Smooth muscle cell (in vitro differentiated cells): Measurements from ENCODE around the gene PHACTR1. TPM values are rescaled to one million over a fixed set of nuclear protein-coding genes. Genes with fewer than 3 reads are reported as not detected.
A peak's percentile ranks its signal among the peaks of the same experiment; 100 is the strongest.

ENCODE experiments used
- DNase-seq: peaks from one replicate; lab custom pipeline; 2025; ENCODE audit not compliant: unreplicated experiment; lab: John Stamatoyannopoulos, UW
- H2AFZ ChIP-seq: fragments of 200-600 bp; sonication (generic); 2 replicates; pipeline ENCODE4 v1.6.0; 2016; ENCODE audit warnings: antibody characterized with exemption, low read depth, mild to moderate bottlenecking
- H3F3A ChIP-seq: fragments of 200-600 bp; sonication (generic); 2 replicates; pipeline ENCODE4 v1.6.0; 2017; ENCODE audit warnings: antibody characterized with exemption, low read depth
- H3K27ac ChIP-seq: fragments of 200-600 bp; sonication (generic); 2 replicates; pipeline ENCODE4 v1.5.1; 2016; ENCODE audit warnings: low read depth, mild to moderate bottlenecking
- H3K27me3 ChIP-seq: fragments of 200-600 bp; sonication (generic); 2 replicates; pipeline ENCODE4 v1.6.1; 2016; ENCODE audit warnings: low read depth, mild to moderate bottlenecking
- H3K36me3 ChIP-seq: fragments of 200-600 bp; sonication (generic); 2 replicates; pipeline ENCODE4 v1.5.1; 2016; ENCODE audit warnings: low read depth
- H3K4me1 ChIP-seq: fragments of 200-600 bp; sonication (generic); 2 replicates; pipeline ENCODE4 v1.5.1; 2016; ENCODE audit warnings: low read depth
- H3K4me2 ChIP-seq: fragments of 200-600 bp; sonication (generic); 2 replicates; pipeline ENCODE4 v1.6.0; 2016; ENCODE audit warnings: mild to moderate bottlenecking
- H3K4me3 ChIP-seq: fragments of 200-600 bp; sonication (generic); 2 replicates; pipeline ENCODE4 v1.5.1; 2016; ENCODE audit warnings: mild to moderate bottlenecking
- H3K79me2 ChIP-seq: fragments of 200-600 bp; sonication (generic); 2 replicates; pipeline ENCODE4 v1.6.0; 2016; ENCODE audit warnings: low read depth, mild to moderate bottlenecking
- H3K9ac ChIP-seq: fragments of 200-600 bp; sonication (generic); 2 replicates; pipeline ENCODE4 v1.6.0; 2016; ENCODE audit warnings: low read depth
- H3K9me3 ChIP-seq: fragments of 200-600 bp; sonication (generic); replicated peaks from 2 replicates; pipeline ENCODE4 v1.5.1; 2016; ENCODE audit warnings: low read depth
- H4K20me1 ChIP-seq: fragments of 200-600 bp; sonication (generic); 2 replicates; pipeline ENCODE4 v1.6.0; 2016; ENCODE audit warnings: low read depth
- WGBS: methylation state at CpG from one replicate; pipeline ENCODE4 v1.1.7; 2016; ENCODE audit warnings: low lambda C conversion rate; 5-methylcytosine and 5-hydroxymethylcytosine counted together
- polyA plus RNA-seq: library from polyadenylated mRNA; unstranded; fragments of >200 nt; fragmentation: Nextera tagmentation; extraction: Ambion mirVana; gene quantifications from 2 replicates; pipeline ENCODE4 v1.2.1, GENCODE V29; 2016
- total RNA-seq: library from RNA; depleted of rRNA; stranded (reverse); fragments of >200 nt; gene quantifications from 2 replicates; pipeline ENCODE4 v1.2.3, GENCODE V29; 2014
- TF ChIP-seq, protein P1 (sequence below): fragments of 200-600 bp; sonication (generic); IDR thresholded peaks from 2 replicates; pipeline ENCODE4 v1.5.1; 2017; ENCODE audit warnings: borderline replicate concordance, mild to moderate bottlenecking, antibody characterized with exemption; ENCODE audit not compliant: insufficient read depth, poor library complexity, severe bottlenecking

Gene PHACTR1
- total and polyA plus RNA-seq, 2 experiments from 2014 or later: 0.09 to 0.67 TPM

DNA sequence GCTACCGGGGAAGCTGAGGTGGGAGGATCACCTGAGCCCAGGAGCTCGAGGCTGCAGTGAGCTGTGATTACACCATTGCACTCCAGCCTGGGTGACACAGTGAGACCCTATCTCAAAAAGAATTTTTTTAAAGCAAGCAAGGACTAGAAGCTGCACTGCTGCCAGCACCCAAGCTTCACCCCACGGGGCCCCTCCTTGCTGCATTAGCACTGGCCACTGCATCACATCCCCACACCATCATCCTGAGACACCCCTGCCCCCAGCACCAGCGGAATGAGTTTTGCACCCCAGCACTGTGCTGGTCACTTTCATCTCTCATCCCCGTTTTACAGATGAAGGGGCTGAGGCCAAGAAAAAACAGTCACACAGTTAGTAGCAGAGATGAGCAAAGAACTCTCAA is 580.8 kb downstream of the PHACTR1 start:
- peaks cover 5% of the 10 kb centered on the region for H3K36me3 ChIP-seq
- H2AFZ ChIP-seq: no peak overlapping the region
- H3K4me3 ChIP-seq: no peak overlapping the region
- H3F3A ChIP-seq: no peaks in the 10 kb centered on the region
- TF ChIP-seq, protein P1, sequence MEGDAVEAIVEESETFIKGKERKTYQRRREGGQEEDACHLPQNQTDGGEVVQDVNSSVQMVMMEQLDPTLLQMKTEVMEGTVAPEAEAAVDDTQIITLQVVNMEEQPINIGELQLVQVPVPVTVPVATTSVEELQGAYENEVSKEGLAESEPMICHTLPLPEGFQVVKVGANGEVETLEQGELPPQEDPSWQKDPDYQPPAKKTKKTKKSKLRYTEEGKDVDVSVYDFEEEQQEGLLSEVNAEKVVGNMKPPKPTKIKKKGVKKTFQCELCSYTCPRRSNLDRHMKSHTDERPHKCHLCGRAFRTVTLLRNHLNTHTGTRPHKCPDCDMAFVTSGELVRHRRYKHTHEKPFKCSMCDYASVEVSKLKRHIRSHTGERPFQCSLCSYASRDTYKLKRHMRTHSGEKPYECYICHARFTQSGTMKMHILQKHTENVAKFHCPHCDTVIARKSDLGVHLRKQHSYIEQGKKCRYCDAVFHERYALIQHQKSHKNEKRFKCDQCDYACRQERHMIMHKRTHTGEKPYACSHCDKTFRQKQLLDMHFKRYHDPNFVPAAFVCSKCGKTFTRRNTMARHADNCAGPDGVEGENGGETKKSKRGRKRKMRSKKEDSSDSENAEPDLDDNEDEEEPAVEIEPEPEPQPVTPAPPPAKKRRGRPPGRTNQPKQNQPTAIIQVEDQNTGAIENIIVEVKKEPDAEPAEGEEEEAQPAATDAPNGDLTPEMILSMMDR: no peak
- H3K9me3 ChIP-seq: no peaks in the 10 kb centered on the region
- H4K20me1 ChIP-seq: no peaks in the 10 kb centered on the region
- H3K4me1 ChIP-seq: no peaks in the 10 kb centered on the region
- no peak for DNase-seq
- H3K27me3 ChIP-seq: no peaks in the 10 kb centered on the region
- 98% methylated on average over 5 of the region's 5 CpGs for WGBS
- H3K79me2 ChIP-seq: no peaks in the 10 kb centered on the region
- no peak overlapping the region for H3K27ac ChIP-seq
- no peak overlapping the region for H3K4me2 ChIP-seq
- H3K9ac ChIP-seq: no peak overlapping the region

DNA sequence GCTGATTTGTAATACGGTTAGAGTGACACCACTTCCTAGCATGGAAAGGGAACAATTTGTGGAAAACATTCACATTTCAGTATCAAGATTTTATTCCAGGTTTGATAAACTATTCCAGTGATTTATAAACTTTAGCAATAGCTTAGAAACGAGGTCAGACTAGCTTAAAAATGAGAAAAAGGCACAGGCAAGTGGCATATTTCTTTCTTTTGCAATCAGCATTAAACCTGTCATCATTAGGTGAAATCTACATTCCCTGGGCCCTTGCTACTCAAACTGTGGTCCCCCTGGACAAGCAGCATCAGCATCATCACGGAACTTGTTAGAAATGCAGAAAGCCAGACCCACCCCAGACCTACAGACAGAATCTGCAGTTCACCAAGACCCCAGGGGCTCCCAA is 581.9 kb downstream of the PHACTR1 start:
- H3K27me3 ChIP-seq: no peaks in the 10 kb centered on the region
- WGBS: 89% methylated on average over 3 of the region's 3 CpGs

DNA sequence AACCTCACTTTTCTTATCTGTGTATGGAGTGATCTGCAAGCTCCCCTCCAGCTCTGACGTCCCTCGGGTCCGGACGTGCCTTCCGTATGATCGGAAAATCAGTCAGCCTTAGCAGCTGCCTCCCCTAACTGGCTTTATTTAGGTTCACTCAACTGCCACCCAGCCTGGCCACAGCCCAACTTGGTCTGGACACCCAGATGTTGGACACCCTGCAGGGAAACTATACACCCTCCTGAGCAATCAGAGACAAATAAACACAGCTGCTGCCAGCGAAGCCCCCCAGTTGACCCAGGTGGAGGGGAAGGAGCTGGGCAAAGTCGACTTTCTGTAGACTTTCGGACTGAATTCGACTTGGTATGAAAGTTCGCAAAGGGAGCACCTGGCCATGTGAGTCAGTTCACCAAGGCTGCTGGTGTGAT is 582.8 kb downstream of the PHACTR1 start:
- H3F3A ChIP-seq: peaks cover 7% of the 10 kb centered on the region
- H3K9ac ChIP-seq: no peak overlapping the region
- no peak for DNase-seq
- peak overlapping the region; percentile 57 for H3K4me2 ChIP-seq
- H3K4me3 ChIP-seq: no peak overlapping the region
- no peaks in the 10 kb centered on the region for H3K79me2 ChIP-seq
- H3K27ac ChIP-seq: peak overlapping the region; percentile 80
- TF ChIP-seq, protein P1: no peak
- H3K36me3 ChIP-seq: peaks cover 5% of the 10 kb centered on the region
- H2AFZ ChIP-seq: no peak overlapping the region
- H3K9me3 ChIP-seq: no peaks in the 10 kb centered on the region
- no peaks in the 10 kb centered on the region for H3K27me3 ChIP-seq
- 95% methylated on average over 11 of the region's 11 CpGs for WGBS
- no peaks in the 10 kb centered on the region for H4K20me1 ChIP-seq
- peaks cover 10% of the 10 kb centered on the region for H3K4me1 ChIP-seq

More for the DNA sequence above, 581.9 kb downstream of the PHACTR1 start:
- TF ChIP-seq, protein P1: no peak
- Histone ChIP-seq H3K4me1 (peaks cover 1% of the 10 kb centered on the region), H4K20me1 (no peaks in the 10 kb centered on the region), H2AFZ (no peak overlapping the region), H3K4me2 (no peak overlapping the region), H3K79me2 (no peaks in the 10 kb centered on the region), H3K36me3 (peaks cover 5% of the 10 kb centered on the region), H3F3A (peaks cover 4% of the 10 kb centered on the region), H3K27ac (no peak overlapping the region), H3K4me3 (no peak overlapping the region), H3K9ac (no peak overlapping the region), H3K9me3 (no peaks in the 10 kb centered on the region)
- no peak for DNase-seq

DNA sequence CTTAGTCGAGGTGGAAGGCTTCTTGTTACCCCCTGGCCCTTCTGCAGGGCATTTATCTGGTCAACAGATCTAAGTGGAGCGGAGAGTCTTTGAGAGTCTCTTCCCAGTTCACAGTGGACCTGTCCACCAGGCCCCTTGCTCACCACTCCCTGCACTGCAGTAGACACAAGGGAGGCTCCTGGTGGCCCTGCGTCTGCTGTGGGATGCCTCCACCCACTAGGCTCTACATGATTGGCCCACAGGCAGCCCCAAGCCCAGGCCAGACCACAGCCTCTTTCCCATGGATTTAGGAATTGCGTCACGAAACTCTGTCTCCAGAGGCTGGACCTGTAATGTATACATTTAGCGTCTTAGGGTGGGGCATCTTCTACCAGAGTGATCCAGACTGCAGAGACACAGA is 583.4 kb downstream of the PHACTR1 start:
- Histone ChIP-seq H3K79me2 (no peaks in the 10 kb centered on the region), H3K4me1 (peaks cover 11% of the 10 kb centered on the region), H4K20me1 (no peaks in the 10 kb centered on the region), H3K9me3 (no peaks in the 10 kb centered on the region), H3K4me2 (peak overlapping the region; percentile 57), H3K4me3 (no peak overlapping the region), H3F3A (peaks cover 7% of the 10 kb centered on the region), H3K36me3 (peaks cover 5% of the 10 kb centered on the region), H2AFZ (no peak overlapping the region), H3K27ac (peak overlapping the region; percentile 80), H3K9ac (no peak overlapping the region), H3K27me3 (no peaks in the 10 kb centered on the region)
- DNase-seq: no peak
- TF ChIP-seq, protein P1: no peak
- WGBS: 38% methylated on average over 6 of the region's 6 CpGs
